HL-60 (cell line): ENCODE results near the gene PFN4.

ENCODE experiments used
- DNase-seq, 2 experiments: peaks; one replicate each; pipeline ENCODE4 v3.0.0-alpha.2; 2010 to 2020; ENCODE audit warnings: low read depth in 1 of 2, low spot score in 1 of 2
- H3K27ac ChIP-seq: fragments of 250-450 bp; sonication (Bioruptor Pico); replicated peaks from 2 replicates; pipeline ENCODE4 v1.5.1; 2020; ENCODE audit warnings: mild to moderate bottlenecking, moderate library complexity
- H3K27me3 ChIP-seq: fragments of 250-450 bp; sonication (Bioruptor Pico); 2 replicates; pipeline ENCODE4 v1.5.1; 2021; ENCODE audit warnings: mild to moderate bottlenecking, moderate library complexity; ENCODE audit not compliant: insufficient read depth, poor library complexity, severe bottlenecking
- H3K4me3 ChIP-seq: replicated peaks from 2 replicates; pipeline ENCODE4 v1.5.1; 2011; ENCODE audit warnings: mild to moderate bottlenecking, control low read depth, low read length; ENCODE audit not compliant: insufficient read depth
- GABPA ChIP-seq: IDR thresholded peaks from 2 replicates; pipeline ENCODE4 v1.6.1; 2012; ENCODE audit warnings: low read depth
- POLR2AphosphoS5 ChIP-seq: IDR thresholded peaks from 2 replicates; pipeline ENCODE4 v1.6.1; 2012; ENCODE audit warnings: low read depth
- SPI1 ChIP-seq: IDR thresholded peaks from 2 replicates; pipeline ENCODE4 v1.6.1; 2012; ENCODE audit warnings: low read depth, mild to moderate bottlenecking, borderline replicate concordance
- TF ChIP-seq, protein P1 (sequence below): IDR thresholded peaks from one replicate; pipeline ENCODE4 v1.5.1; 2011; ENCODE audit warnings: low read length, control low read depth, inconsistent platforms; ENCODE audit not compliant: insufficient read depth
- TF ChIP-seq, protein P2 (sequence below): IDR thresholded peaks from 2 replicates; pipeline ENCODE4 v1.6.1; 2012; ENCODE audit warnings: low read depth; ENCODE audit not compliant: insufficient replicate concordance

PFN4 gene

DNA sequence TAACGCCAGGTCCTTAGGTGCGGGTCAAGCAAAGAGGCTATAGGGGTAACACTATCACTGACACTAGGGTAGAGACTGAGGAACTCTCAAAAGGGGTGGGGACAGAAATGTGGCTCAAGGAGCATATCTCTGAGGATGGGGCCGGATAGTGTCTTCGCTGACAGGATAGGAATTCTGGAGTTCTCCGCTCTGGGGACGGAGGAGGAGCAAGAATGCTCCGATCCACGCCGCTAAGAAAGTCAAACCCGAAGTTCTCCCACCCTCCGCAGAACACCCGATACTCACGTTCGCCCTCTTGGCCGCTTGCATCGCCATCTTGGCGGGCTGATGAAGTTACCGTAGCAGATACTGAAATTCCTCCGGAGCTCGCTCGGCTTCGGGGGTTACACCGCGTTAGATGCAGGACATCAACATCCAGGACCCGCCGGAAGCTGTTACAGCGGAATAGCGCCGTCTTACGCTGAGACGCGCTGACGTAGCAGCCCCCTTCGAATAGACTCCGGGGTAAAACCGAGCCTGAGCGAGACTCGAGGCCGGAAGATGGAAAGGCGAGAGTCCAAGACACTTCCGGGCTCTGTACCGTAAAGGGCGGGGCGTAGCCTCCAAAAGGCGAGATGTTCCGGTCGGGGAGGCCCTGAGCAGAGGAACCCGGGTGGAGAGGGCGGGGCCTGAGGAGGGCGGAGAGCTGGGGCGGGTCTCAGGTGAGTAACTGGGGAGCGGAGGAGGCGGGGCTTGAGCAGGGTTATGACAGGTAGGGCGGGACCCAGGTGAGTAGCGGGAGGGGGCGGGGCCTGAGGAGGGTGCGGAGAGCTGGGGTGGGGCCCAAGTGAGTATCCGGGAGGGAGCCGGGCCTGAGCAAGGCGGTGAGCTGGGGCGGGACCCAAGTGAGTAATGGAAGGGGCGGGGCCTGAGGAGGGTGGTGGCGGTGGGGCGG is 47.0 kb downstream of the PFN4 start, which contains the start of gene SF3B6:
Gene SF3B6, minus strand, starts transcription at position 412 of the 934 bp plus-strand sequence. Its CDS starts 97 bp downstream, at position 315.
- peak within 1 kb of the TSS; percentile 86 for H3K27ac ChIP-seq
- TF ChIP-seq GABPA = peak; percentile 99
- peak; percentile 88 for TF ChIP-seq POLR2AphosphoS5
- TF ChIP-seq, protein P1, sequence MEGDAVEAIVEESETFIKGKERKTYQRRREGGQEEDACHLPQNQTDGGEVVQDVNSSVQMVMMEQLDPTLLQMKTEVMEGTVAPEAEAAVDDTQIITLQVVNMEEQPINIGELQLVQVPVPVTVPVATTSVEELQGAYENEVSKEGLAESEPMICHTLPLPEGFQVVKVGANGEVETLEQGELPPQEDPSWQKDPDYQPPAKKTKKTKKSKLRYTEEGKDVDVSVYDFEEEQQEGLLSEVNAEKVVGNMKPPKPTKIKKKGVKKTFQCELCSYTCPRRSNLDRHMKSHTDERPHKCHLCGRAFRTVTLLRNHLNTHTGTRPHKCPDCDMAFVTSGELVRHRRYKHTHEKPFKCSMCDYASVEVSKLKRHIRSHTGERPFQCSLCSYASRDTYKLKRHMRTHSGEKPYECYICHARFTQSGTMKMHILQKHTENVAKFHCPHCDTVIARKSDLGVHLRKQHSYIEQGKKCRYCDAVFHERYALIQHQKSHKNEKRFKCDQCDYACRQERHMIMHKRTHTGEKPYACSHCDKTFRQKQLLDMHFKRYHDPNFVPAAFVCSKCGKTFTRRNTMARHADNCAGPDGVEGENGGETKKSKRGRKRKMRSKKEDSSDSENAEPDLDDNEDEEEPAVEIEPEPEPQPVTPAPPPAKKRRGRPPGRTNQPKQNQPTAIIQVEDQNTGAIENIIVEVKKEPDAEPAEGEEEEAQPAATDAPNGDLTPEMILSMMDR = no peak
- TF ChIP-seq SPI1 = peak; percentile 56; the same call in 1 of the 2 replicates
- TF ChIP-seq, protein P2, sequence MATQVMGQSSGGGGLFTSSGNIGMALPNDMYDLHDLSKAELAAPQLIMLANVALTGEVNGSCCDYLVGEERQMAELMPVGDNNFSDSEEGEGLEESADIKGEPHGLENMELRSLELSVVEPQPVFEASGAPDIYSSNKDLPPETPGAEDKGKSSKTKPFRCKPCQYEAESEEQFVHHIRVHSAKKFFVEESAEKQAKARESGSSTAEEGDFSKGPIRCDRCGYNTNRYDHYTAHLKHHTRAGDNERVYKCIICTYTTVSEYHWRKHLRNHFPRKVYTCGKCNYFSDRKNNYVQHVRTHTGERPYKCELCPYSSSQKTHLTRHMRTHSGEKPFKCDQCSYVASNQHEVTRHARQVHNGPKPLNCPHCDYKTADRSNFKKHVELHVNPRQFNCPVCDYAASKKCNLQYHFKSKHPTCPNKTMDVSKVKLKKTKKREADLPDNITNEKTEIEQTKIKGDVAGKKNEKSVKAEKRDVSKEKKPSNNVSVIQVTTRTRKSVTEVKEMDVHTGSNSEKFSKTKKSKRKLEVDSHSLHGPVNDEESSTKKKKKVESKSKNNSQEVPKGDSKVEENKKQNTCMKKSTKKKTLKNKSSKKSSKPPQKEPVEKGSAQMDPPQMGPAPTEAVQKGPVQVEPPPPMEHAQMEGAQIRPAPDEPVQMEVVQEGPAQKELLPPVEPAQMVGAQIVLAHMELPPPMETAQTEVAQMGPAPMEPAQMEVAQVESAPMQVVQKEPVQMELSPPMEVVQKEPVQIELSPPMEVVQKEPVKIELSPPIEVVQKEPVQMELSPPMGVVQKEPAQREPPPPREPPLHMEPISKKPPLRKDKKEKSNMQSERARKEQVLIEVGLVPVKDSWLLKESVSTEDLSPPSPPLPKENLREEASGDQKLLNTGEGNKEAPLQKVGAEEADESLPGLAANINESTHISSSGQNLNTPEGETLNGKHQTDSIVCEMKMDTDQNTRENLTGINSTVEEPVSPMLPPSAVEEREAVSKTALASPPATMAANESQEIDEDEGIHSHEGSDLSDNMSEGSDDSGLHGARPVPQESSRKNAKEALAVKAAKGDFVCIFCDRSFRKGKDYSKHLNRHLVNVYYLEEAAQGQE = peak; percentile 67
- peak; percentile 99 to 100 for DNase-seq
- H3K27me3 ChIP-seq = no peaks in the 10 kb centered on the region
- peak within 1 kb of the TSS; percentile 72 for H3K4me3 ChIP-seq

DNA sequence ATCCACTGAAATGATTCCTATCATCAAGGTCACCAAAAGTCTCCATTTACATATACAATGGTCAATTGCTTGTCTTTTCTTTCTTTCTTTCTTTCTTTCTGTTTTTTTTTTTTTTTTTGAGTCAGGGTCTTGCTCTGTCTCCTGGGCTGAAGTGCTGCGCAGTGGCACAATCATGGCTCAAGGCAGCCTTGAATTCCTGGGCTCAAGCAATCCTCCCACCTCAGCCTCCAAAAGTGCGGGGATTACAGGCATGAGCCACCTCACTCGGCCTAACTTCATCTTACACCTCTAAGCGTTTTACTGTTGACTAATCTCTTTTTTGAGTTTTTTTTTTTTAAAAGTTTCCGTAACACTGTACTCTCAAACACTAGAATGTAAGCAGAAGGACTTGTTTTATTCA is 47.9 kb downstream of the PFN4 start:
- no peak for DNase-seq
- Histone ChIP-seq H3K27me3 (no peaks in the 10 kb centered on the region), H3K27ac (peak overlapping the region; percentile 86; the same call in 1 of the 2 replicates), H3K4me3 (peak overlapping the region; percentile 72)
- no peak for TF ChIP-seq SPI1
- TF ChIP-seq, protein P1 = no peak
- TF ChIP-seq, protein P2 = no peak
- TF ChIP-seq GABPA = no peak
- TF ChIP-seq POLR2AphosphoS5 = no peak

DNA sequence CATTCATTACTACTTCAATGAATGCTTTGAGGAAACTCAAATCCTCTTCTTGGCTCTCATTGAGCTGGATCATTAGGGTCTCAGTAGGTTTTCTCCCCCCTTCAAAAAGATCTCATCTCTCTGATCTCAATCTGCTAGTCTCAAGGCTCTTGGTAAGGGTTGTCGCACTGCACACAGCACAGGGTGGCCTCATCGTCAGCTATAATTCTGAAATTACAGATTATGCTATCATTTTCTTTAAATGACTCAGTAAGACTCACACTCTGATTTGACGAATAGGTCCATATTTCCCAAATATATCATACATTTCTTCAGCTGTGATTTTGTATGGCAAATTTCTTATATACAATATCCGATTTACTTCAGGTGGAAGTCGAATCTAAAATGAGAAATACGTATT is 49.3 kb downstream of the PFN4 start:
- DNase-seq = no peak
- TF ChIP-seq, protein P1 = no peak
- Histone ChIP-seq H3K27me3 (no peaks in the 10 kb centered on the region), H3K27ac (no peak overlapping the region), H3K4me3 (no peak overlapping the region)
